Loucy (cell line): ENCODE measurements around the gene PPP1R12B.

Source experiments
- H2AFZ ChIP-seq: fragments of 200-600 bp; sonication (generic); 2 replicates; pipeline ENCODE4 v1.6.0; 2016; ENCODE audit warnings: antibody characterized with exemption, mild to moderate bottlenecking, low read length, moderate library complexity
- H3F3A ChIP-seq: fragments of 200-600 bp; 2 replicates; pipeline ENCODE4 v1.6.0; 2016; ENCODE audit warnings: antibody characterized with exemption, low read depth, mild to moderate bottlenecking
- H3K27me3 ChIP-seq: fragments of 200-600 bp; sonication (generic); 2 replicates; pipeline ENCODE4 v1.6.1; 2014; ENCODE audit warnings: low read length, mild to moderate bottlenecking; ENCODE audit not compliant: insufficient read depth, poor library complexity, severe bottlenecking
- H3K36me3 ChIP-seq: fragments of 200-600 bp; sonication (generic); 2 replicates; pipeline ENCODE4 v1.6.1; 2016; ENCODE audit warnings: low read length; ENCODE audit not compliant: insufficient read depth
- H3K4me1 ChIP-seq: fragments of 200-600 bp; sonication (generic); 2 replicates; pipeline ENCODE4 v1.5.1; 2014; ENCODE audit warnings: low read length, mild to moderate bottlenecking; ENCODE audit not compliant: insufficient read depth, poor library complexity, severe bottlenecking
- H3K4me2 ChIP-seq: fragments of 200-600 bp; sonication (generic); 2 replicates; pipeline ENCODE4 v1.6.0; 2014; ENCODE audit warnings: antibody characterized with exemption, low read length, low read depth, mild to moderate bottlenecking; ENCODE audit not compliant: poor library complexity, severe bottlenecking
- H3K4me3 ChIP-seq: fragments of 200-600 bp; sonication (generic); 2 replicates; pipeline ENCODE4 v1.5.1; 2014; ENCODE audit warnings: low read length, mild to moderate bottlenecking, mixed read lengths; ENCODE audit not compliant: poor library complexity, severe bottlenecking
- H3K79me2 ChIP-seq: fragments of 200-600 bp; sonication (generic); 2 replicates; pipeline ENCODE4 v1.6.1; 2014; ENCODE audit warnings: low read length; ENCODE audit not compliant: insufficient read depth
- H3K9ac ChIP-seq: fragments of 200-600 bp; sonication (generic); 2 replicates; pipeline ENCODE4 v1.6.0; 2014; ENCODE audit warnings: mild to moderate bottlenecking, low read depth, low read length, moderate library complexity; ENCODE audit not compliant: poor library complexity, severe bottlenecking
- H3K9me2 ChIP-seq: fragments of 200-600 bp; sonication (generic); replicated peaks from 2 replicates; pipeline ENCODE4 v1.6.1; 2016; ENCODE audit warnings: low read depth, low read length, mixed read lengths
- H3K9me3 ChIP-seq: fragments of 200-600 bp; sonication (generic); 2 replicates; pipeline ENCODE4 v1.6.1; 2014; ENCODE audit warnings: mild to moderate bottlenecking, antibody characterized with exemption, low read length, low read depth; ENCODE audit not compliant: insufficient read depth
- H4K20me1 ChIP-seq: fragments of 200-600 bp; sonication (generic); 2 replicates; pipeline ENCODE4 v1.6.0; 2014; ENCODE audit warnings: antibody characterized with exemption, low read length, mild to moderate bottlenecking; ENCODE audit not compliant: insufficient read depth, poor library complexity, severe bottlenecking
- EZH2phosphoT487 ChIP-seq: fragments of 200-600 bp; IDR thresholded peaks from 2 replicates; pipeline ENCODE4 v1.6.1; 2018; ENCODE audit warnings: antibody characterized with exemption, mild to moderate bottlenecking, moderate library complexity, borderline replicate concordance
- TF ChIP-seq, protein P1 (sequence below): fragments of 200-600 bp; sonication (generic); conservative IDR thresholded peaks from 2 replicates; pipeline ENCODE4 v1.5.1; 2014; ENCODE audit warnings: mild to moderate bottlenecking, antibody characterized with exemption, low read length

PPP1R12B gene

GRCh38 chr1:202305168-202305567 lies 43.3 kb upstream of the PPP1R12B start:
- no peak overlapping the region for H3K4me3 ChIP-seq
- H3K9me2 ChIP-seq: no peaks in the 10 kb centered on the region
- no peaks in the 10 kb centered on the region for H3K27me3 ChIP-seq
- no peak overlapping the region for H3K4me2 ChIP-seq
- no peak overlapping the region for H2AFZ ChIP-seq
- no peaks in the 10 kb centered on the region for H4K20me1 ChIP-seq
- no peaks in the 10 kb centered on the region for H3F3A ChIP-seq
- no peaks in the 10 kb centered on the region for H3K9me3 ChIP-seq
- H3K9ac ChIP-seq: no peak overlapping the region
- no peak for TF ChIP-seq EZH2phosphoT487
- TF ChIP-seq, protein P1, sequence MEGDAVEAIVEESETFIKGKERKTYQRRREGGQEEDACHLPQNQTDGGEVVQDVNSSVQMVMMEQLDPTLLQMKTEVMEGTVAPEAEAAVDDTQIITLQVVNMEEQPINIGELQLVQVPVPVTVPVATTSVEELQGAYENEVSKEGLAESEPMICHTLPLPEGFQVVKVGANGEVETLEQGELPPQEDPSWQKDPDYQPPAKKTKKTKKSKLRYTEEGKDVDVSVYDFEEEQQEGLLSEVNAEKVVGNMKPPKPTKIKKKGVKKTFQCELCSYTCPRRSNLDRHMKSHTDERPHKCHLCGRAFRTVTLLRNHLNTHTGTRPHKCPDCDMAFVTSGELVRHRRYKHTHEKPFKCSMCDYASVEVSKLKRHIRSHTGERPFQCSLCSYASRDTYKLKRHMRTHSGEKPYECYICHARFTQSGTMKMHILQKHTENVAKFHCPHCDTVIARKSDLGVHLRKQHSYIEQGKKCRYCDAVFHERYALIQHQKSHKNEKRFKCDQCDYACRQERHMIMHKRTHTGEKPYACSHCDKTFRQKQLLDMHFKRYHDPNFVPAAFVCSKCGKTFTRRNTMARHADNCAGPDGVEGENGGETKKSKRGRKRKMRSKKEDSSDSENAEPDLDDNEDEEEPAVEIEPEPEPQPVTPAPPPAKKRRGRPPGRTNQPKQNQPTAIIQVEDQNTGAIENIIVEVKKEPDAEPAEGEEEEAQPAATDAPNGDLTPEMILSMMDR: no peak
- H3K4me1 ChIP-seq: no peaks in the 10 kb centered on the region
- no peaks in the 10 kb centered on the region for H3K36me3 ChIP-seq
- H3K79me2 ChIP-seq: no peaks in the 10 kb centered on the region

GRCh38 chr1:202306535-202307345 lies 41.8 kb upstream of the PPP1R12B start:
- Histone ChIP-seq H3K79me2 (no peaks in the 10 kb centered on the region), H3K27me3 (no peaks in the 10 kb centered on the region), H3K9ac (no peak overlapping the region), H3K4me1 (no peaks in the 10 kb centered on the region), H3K4me2 (no peak overlapping the region), H3K9me3 (no peaks in the 10 kb centered on the region), H4K20me1 (no peaks in the 10 kb centered on the region), H3K4me3 (no peak overlapping the region), H2AFZ (no peak overlapping the region), H3K9me2 (no peaks in the 10 kb centered on the region), H3F3A (no peaks in the 10 kb centered on the region), H3K36me3 (no peaks in the 10 kb centered on the region)
- no peak for TF ChIP-seq EZH2phosphoT487
- TF ChIP-seq, protein P1: no peak

DNA sequence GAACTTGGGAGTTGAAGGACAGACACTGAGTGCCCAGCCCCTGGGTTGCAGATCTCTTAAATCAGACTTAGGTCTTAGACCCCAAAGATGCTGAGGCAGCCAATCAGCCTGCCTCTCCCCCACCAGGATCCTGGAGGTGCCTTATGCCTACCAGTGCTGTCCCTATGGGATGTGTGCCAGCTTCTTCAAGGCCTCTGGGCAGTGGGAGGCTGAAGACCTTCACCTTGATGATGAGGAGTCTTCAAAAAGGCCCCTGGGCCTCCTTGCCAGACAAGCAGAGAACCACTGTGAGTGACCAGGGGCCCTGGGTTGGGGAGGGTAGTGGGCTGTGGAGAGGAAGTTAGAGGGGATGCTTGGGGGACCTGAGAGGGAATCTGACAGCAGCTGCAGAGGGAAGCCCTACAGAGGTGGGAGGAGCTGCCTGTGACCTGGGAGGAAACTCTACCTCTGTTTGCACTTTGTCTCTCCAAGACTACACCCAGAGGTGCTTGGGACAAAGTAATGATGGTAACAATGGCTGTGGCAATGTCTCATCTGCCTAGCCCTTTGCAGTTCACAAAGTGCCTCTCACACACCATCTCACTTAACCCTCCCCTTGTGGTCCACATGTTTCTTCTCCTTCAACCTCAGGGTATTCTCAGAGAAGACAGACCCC lies 38.3 kb upstream of the PPP1R12B start:
- Histone ChIP-seq H4K20me1 (no peaks in the 10 kb centered on the region), H2AFZ (no peak overlapping the region), H3K4me1 (no peaks in the 10 kb centered on the region), H3K36me3 (no peaks in the 10 kb centered on the region), H3K9me2 (no peaks in the 10 kb centered on the region), H3K9ac (no peak overlapping the region), H3K4me3 (no peak overlapping the region), H3F3A (no peaks in the 10 kb centered on the region), H3K4me2 (no peak overlapping the region), H3K27me3 (no peaks in the 10 kb centered on the region), H3K79me2 (no peaks in the 10 kb centered on the region), H3K9me3 (no peaks in the 10 kb centered on the region)
- TF ChIP-seq, protein P1: no peak
- no peak for TF ChIP-seq EZH2phosphoT487
